Tibial nerve (tissue), 4 donors: ENCODE measurements around the gene OR51A4. TPM values are rescaled to one million over a fixed set of nuclear protein-coding genes. Genes with fewer than 3 reads are reported as not detected.
"Not testable (repeated sequence)": the region's sequence is repeated elsewhere in the genome, so short reads cannot be mapped to it uniquely, and the experiment has no call there.

Experiments
- DNase-seq, 2 donors: peaks; one replicate each; pipeline ENCODE4 v3.0.0-alpha.2; 2019; ENCODE audit warnings: low spot score in 2 of 2
- H3K27ac ChIP-seq, 4 donors: fragments of 200-600 bp; sonication (generic) in 3 of 4; one replicate each; pipeline ENCODE4 v1.5.1; 2017 to 2019; ENCODE audit warnings: mild to moderate bottlenecking in 1 of 4
- H3K27me3 ChIP-seq, 2 donors: fragments of 200-600 bp; sonication (generic) in 1 of 2; one replicate each; pipeline versions ENCODE4 v1.5.1 to v1.6.0; 2017 to 2019
- H3K36me3 ChIP-seq, 3 donors: fragments of 200-600 bp; sonication (generic); one replicate each; pipeline ENCODE4 v1.5.1; 2018 to 2019
- H3K4me1 ChIP-seq, 4 donors: fragments of 200-600 bp; sonication (generic) in 3 of 4; one replicate each; pipeline ENCODE4 v1.5.1; 2017 to 2019
- H3K4me3 ChIP-seq, 4 donors: fragments of 200-600 bp; sonication (generic) in 3 of 4; one replicate each; pipeline ENCODE4 v1.5.1; 2017 to 2019; ENCODE audit warnings: mild to moderate bottlenecking in 1 of 4, moderate library complexity in 1 of 4
- H3K9me3 ChIP-seq, 4 donors: fragments of 200-600 bp; sonication (generic) in 3 of 4; one replicate each; pipeline ENCODE4 v1.5.1; 2017 to 2019
- EP300 ChIP-seq, 2 donors: sonication (generic); formaldehyde crosslinking; IDR thresholded peaks; one replicate each; pipeline ENCODE4 v1.6.1; 2017; ENCODE audit warnings: antibody characterized with exemption in 2 of 2, mild to moderate bottlenecking in 1 of 2
- POLR2A ChIP-seq, 2 donors: fragments of 450-650 bp; IDR thresholded peaks; one replicate each; pipeline ENCODE4 v1.6.1; 2017; ENCODE audit warnings: antibody characterized with exemption in 2 of 2, mild to moderate bottlenecking in 2 of 2, moderate library complexity in 2 of 2
- WGBS, 2 donors: methylation state at CpG; one replicate each; pipeline ENCODE4 v1.1.5; 2018; 5-methylcytosine and 5-hydroxymethylcytosine counted together
- total RNA-seq, 4 donors: library from RNA; depleted of rRNA; stranded (reverse); fragments of >200 nt; gene quantifications; one replicate each; pipeline ENCODE4 v1.1.0, GENCODE V29; 2016
- TF ChIP-seq, protein P1 (sequence below), 5 experiments: fragments of 200-600 bp in 3 of 5; fragments of 450-650 bp in 2 of 5; sonication (generic) in 3 of 5; IDR thresholded peaks; one replicate each; pipeline ENCODE4 v1.5.1; 2016 to 2019; ENCODE audit warnings: antibody characterized with exemption in 5 of 5, mild to moderate bottlenecking in 3 of 5, moderate library complexity in 2 of 5

OR51A4 gene
- total RNA-seq, 4 donors from 2014 or later = not detected

DNA sequence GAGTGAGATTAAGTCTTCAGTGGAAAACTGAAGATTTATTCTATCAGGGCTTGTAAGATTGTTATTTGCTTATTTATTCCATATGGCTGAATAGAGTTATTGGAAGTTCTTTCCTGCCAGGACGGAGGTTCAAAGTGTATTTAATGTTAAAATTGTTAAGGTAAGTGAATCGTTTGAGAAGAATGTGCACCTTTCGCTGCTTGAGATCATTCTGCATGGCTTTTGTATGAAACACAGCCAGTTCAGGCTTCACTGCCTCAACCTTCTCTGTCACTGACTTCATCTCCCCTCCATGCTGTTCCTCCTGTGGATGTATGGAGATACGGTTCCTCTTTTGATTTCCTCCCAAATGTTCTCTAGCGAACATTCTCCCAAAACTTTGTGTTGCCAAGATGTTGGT is 28.0 kb upstream of the OR51A4 start:
- Histone ChIP-seq H3K4me1 (no peaks in the 10 kb centered on the region), H3K4me3 (no peak overlapping the region), H3K9me3 (no peaks in the 10 kb centered on the region), H3K27ac (no peak overlapping the region), H3K27me3 (no peaks in the 10 kb centered on the region), H3K36me3 (no peaks in the 10 kb centered on the region)
- 83 to 84% methylated on average over 5 of the region's 5 CpGs for WGBS, 2 donors
- DNase-seq = no peak
- no peak for TF ChIP-seq EP300 (IDR thresholded peaks at IDR 0.05)
- TF ChIP-seq, protein P1, sequence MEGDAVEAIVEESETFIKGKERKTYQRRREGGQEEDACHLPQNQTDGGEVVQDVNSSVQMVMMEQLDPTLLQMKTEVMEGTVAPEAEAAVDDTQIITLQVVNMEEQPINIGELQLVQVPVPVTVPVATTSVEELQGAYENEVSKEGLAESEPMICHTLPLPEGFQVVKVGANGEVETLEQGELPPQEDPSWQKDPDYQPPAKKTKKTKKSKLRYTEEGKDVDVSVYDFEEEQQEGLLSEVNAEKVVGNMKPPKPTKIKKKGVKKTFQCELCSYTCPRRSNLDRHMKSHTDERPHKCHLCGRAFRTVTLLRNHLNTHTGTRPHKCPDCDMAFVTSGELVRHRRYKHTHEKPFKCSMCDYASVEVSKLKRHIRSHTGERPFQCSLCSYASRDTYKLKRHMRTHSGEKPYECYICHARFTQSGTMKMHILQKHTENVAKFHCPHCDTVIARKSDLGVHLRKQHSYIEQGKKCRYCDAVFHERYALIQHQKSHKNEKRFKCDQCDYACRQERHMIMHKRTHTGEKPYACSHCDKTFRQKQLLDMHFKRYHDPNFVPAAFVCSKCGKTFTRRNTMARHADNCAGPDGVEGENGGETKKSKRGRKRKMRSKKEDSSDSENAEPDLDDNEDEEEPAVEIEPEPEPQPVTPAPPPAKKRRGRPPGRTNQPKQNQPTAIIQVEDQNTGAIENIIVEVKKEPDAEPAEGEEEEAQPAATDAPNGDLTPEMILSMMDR (IDR thresholded peaks at IDR 0.05) = no peak
- no peak for TF ChIP-seq POLR2A (IDR thresholded peaks at IDR 0.05)

DNA sequence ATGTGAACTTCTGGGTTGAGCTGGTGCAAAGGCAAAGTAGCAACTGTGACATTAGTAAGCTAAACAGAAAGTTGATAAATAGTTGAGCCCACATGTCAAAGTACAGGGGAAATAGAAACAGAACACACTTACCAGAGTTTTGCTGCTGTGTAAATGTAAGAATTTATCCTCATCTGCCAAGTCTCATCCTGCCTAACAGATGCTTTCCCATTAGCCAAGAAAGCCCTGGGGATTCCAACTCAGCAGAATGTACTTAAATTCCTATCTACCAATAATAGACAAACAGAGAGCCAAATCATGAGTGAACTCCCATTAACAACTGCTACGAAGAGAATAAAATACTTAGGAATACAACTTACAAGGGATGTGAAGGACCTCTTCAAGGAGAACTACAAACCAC is 15.4 kb upstream of the OR51A4 start:
- Histone ChIP-seq H3K9me3 (peaks cover 0 to 8% (median 0%) of the 10 kb centered on the region in 4 donors), H3K27ac (no peak overlapping the region), H3K36me3 (no peaks in the 10 kb centered on the region), H3K4me1 (no peaks in the 10 kb centered on the region), H3K4me3 (no peak overlapping the region), H3K27me3 (no peaks in the 10 kb centered on the region)
- TF ChIP-seq POLR2A (IDR thresholded peaks at IDR 0.05) = no peak
- 40 to 55% methylated on average over 1 of the region's 1 CpG for WGBS, 2 donors
- no peak for DNase-seq

DNA sequence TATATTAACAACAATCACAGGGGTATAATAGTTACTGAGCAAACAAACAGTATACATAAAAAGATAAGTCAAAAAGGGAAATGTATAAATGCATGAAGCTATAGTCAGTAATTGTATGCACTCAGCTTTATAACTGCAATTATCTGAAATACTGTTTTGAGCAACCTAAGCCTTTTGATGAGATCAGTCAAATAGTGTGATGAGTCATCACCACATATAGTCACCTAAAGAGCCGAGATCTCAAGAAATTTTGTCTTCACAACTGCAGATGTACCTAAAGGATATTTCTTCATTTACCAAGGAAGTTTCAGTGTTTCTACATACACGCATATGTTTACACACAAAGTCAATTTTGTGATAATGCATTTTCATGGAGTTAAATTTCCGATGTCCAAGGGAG is 13.5 kb upstream of the OR51A4 start:
- TF ChIP-seq, protein P1 (IDR thresholded peaks at IDR 0.05) = no peak
- TF ChIP-seq EP300 (IDR thresholded peaks at IDR 0.05) (no peak), POLR2A (IDR thresholded peaks at IDR 0.05) (no peak)
- DNase-seq = no peak
- no peaks in the 10 kb centered on the region for H3K27me3 ChIP-seq
- H3K4me3 ChIP-seq = no peak overlapping the region
- H3K4me1 ChIP-seq = no peaks in the 10 kb centered on the region
- peaks cover 0 to 8% (median 0%) of the 10 kb centered on the region in 4 donors for H3K9me3 ChIP-seq
- H3K36me3 ChIP-seq = no peaks in the 10 kb centered on the region
- 86 to 94% methylated on average over 3 of the region's 3 CpGs for WGBS, 2 donors
- H3K27ac ChIP-seq = no peak overlapping the region

DNA sequence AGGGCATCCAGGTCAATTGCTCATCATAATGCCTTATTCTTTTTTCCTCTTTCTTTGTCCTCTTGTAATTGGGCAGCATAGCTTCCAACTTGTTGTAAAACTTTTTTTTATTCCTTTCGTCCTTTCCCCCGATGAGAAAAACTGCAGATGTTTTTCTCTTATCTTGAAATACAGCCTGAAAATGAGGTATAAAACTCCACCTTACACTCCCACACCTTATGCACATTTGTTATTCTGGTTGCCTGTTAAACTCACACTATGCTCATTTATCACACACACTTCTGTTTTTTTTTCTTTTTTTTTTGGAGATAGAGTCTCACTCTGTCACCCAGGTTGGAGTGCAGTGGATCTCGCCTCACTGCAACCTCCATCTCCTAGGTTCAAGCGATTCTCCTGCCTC is 10.0 kb upstream of the OR51A4 start:
- Histone ChIP-seq H3K9me3 (no peaks in the 10 kb centered on the region), H3K27me3 (no peaks in the 10 kb centered on the region), H3K36me3 (no peaks in the 10 kb centered on the region), H3K4me3 (no peak overlapping the region), H3K4me1 (no peaks in the 10 kb centered on the region), H3K27ac (no peak overlapping the region)
- WGBS, 2 donors = 68 to 78% methylated on average over 4 of the region's 4 CpGs
- TF ChIP-seq EP300 (IDR thresholded peaks at IDR 0.05) (no peak), POLR2A (IDR thresholded peaks at IDR 0.05) (no peak)
- TF ChIP-seq, protein P1 (IDR thresholded peaks at IDR 0.05) = no peak
- DNase-seq = no peak

DNA sequence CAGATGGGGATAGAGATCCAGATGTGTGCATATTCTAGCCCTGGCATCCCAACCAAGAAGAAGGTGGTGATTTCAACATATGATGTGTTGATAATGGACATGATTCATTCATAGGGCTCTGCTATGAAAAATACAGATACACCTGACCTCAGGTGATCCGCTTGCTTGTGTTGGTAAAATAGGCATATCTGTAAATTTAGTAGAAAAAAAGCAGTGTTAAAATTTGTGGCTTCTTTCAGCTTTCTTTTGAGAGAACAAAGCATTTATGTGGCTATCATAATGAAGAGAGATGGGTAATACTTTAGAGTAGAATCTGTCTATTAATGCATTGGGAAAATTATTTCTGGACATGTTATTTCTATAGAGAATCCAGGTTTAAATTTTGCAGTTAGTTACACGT is 8.2 kb upstream of the OR51A4 start, which contains the start of gene OR51A2:
Gene OR51A2 (minus strand): TSS at position 101 of the 400 bp plus-strand sequence. CDS start 0 bp downstream, at position 101.
- H3K27me3 ChIP-seq, H3K9me3 ChIP-seq, H3K4me1 ChIP-seq, H3K4me3 ChIP-seq, H3K27ac ChIP-seq, DNase-seq, H3K36me3 ChIP-seq: not testable (repeated sequence)
- 71 to 74% methylated on average over 2 of the region's 2 CpGs for WGBS, 2 donors

DNA sequence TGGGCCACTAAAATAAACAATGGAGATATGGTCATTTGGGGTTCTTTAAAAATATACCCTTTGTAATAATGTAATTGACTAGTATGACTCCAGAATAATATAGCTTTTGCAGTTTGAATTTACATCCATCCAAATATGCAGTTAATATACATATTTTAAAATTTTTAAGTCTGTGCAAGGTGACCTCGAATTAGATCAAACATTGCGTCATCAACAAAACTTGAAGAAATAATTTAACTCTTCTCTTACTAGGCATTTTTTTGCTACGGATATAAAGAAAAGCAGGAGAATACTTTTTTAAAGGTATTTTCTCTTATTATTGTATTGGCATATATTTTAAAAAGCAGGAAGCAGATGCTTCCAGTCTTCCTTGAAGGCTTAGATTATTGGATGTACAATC is 10.7 kb downstream of the OR51A4 start:
- no peaks in the 10 kb centered on the region for H3K9me3 ChIP-seq
- no peak overlapping the region for H3K4me3 ChIP-seq
- 77 to 81% methylated on average over 3 of the region's 3 CpGs for WGBS, 2 donors
- H3K27me3 ChIP-seq = no peaks in the 10 kb centered on the region
- no peaks in the 10 kb centered on the region for H3K4me1 ChIP-seq
- no peaks in the 10 kb centered on the region for H3K36me3 ChIP-seq
- H3K27ac ChIP-seq = no peak overlapping the region
- TF ChIP-seq, protein P1 (IDR thresholded peaks at IDR 0.05) = no peak
- TF ChIP-seq POLR2A (IDR thresholded peaks at IDR 0.05) = no peak
- no peak for TF ChIP-seq EP300 (IDR thresholded peaks at IDR 0.05)
- DNase-seq = no peak
